ENCODE results near the gene NEK6. TPM values are rescaled to one million over a fixed set of nuclear protein-coding genes. Genes with fewer than 3 reads are reported as not detected.

Gene NEK6
- total and polyA plus RNA-seq, 7 experiments from 2014 or later: 0.43 to 32.8 (median 2.3) TPM

GRCh38 chr9:124325816-124326215 is 68.1 kb downstream of the NEK6 start:
- no peak overlapping the region for H3K4me3 Mint-ChIP-seq
- CTCF ChIA-PET: no interaction called here
- POLR2A ChIA-PET: no interaction called here
- intact Hi-C loops (cut with micrococcal nuclease): no loop called here
- no peaks in the 10 kb centered on the region for H3K9me3 ChIP-seq (ENCODE audit: control insufficient read depth in 2 of 3, low read length in 3 of 3)
- no peak for DNase-seq
- no peaks in the 10 kb centered on the region for H3K9me3 Mint-ChIP-seq
- peaks cover 0 to 3% (median 0%) of the 10 kb centered on the region in 7 donors for H3K4me1 Mint-ChIP-seq
- no peaks in the 10 kb centered on the region for H3K36me3 Mint-ChIP-seq
- no peaks in the 10 kb centered on the region for H3K36me3 ChIP-seq (ENCODE audit: control insufficient read depth in 2 of 3, insufficient read depth in 3 of 3, low read length in 3 of 3)
- no peaks in the 10 kb centered on the region for H3K27me3 ChIP-seq (ENCODE audit: control insufficient read depth in 2 of 2, insufficient read depth in 2 of 2, low read length in 2 of 2)
- no peak overlapping the region for H3K27ac Mint-ChIP-seq
- H3K27me3 Mint-ChIP-seq: no peaks in the 10 kb centered on the region
- no peak overlapping the region for H3K4me3 ChIP-seq (ENCODE audit: low read length)
- no peak for ATAC-seq
- no peaks in the 10 kb centered on the region for H3K4me1 ChIP-seq (ENCODE audit: control insufficient read depth in 2 of 2, insufficient read depth in 2 of 2, low read length in 2 of 2)
- H3K27ac ChIP-seq (ENCODE audit: low read depth, low read length): no peak overlapping the region

- Mint-ChIP-seq H3K4me1 (peaks cover 0 to under 1% (median 0%) of the 10 kb centered on the region in 7 donors), H3K4me3 (no peak overlapping the region), H3K36me3 (no peaks in the 10 kb centered on the region), H3K27me3 (no peaks in the 10 kb centered on the region), H3K27ac (no peak overlapping the region), H3K9me3 (no peaks in the 10 kb centered on the region)
- ATAC-seq (no peak), DNase-seq (no peak)
- Histone ChIP-seq H3K27me3 (ENCODE audit: control insufficient read depth in 2 of 2, insufficient read depth in 2 of 2, low read length in 2 of 2) (no peaks in the 10 kb centered on the region), H3K4me1 (ENCODE audit: control insufficient read depth in 2 of 2, insufficient read depth in 2 of 2, low read length in 2 of 2) (no peaks in the 10 kb centered on the region), H3K4me3 (ENCODE audit: low read length) (no peak overlapping the region), H3K36me3 (ENCODE audit: control insufficient read depth in 2 of 3, insufficient read depth in 3 of 3, low read length in 3 of 3) (no peaks in the 10 kb centered on the region), H3K27ac (ENCODE audit: low read depth, low read length) (no peak overlapping the region), H3K9me3 (ENCODE audit: control insufficient read depth in 2 of 3, low read length in 3 of 3) (no peaks in the 10 kb centered on the region)
- intact Hi-C loops (cut with micrococcal nuclease): no loop called here
- ChIA-PET CTCF (no interaction called here), POLR2A (no interaction called here)
These were observed 68.6 kb downstream of the NEK6 start for GRCh38 chr9:124326378-124326777.

- H3K4me3 ChIP-seq (ENCODE audit: low read length): no peak overlapping the region
- Mint-ChIP-seq H3K36me3 (no peaks in the 10 kb centered on the region), H3K27me3 (no peaks in the 10 kb centered on the region), H3K4me3 (no peak overlapping the region), H3K4me1 (no peaks in the 10 kb centered on the region), H3K9me3 (no peaks in the 10 kb centered on the region), H3K27ac (no peak overlapping the region)
- DNase-seq (no peak), ATAC-seq (no peak)
- no peaks in the 10 kb centered on the region for H3K9me3 ChIP-seq (ENCODE audit: control insufficient read depth in 2 of 3, low read length in 3 of 3)
- H3K36me3 ChIP-seq (ENCODE audit: control insufficient read depth in 2 of 3, insufficient read depth in 3 of 3, low read length in 3 of 3): no peaks in the 10 kb centered on the region
- no peaks in the 10 kb centered on the region for H3K4me1 ChIP-seq (ENCODE audit: control insufficient read depth in 2 of 2, insufficient read depth in 2 of 2, low read length in 2 of 2)
- intact Hi-C loops (cut with micrococcal nuclease): no loop called here
- ChIA-PET CTCF (no interaction called here), POLR2A (no interaction called here)
- no peak overlapping the region for H3K27ac ChIP-seq (ENCODE audit: low read depth, low read length)
- no peaks in the 10 kb centered on the region for H3K27me3 ChIP-seq (ENCODE audit: control insufficient read depth in 2 of 2, insufficient read depth in 2 of 2, low read length in 2 of 2)
These were observed 69.7 kb downstream of the NEK6 start for GRCh38 chr9:124327491-124327890.

- Mint-ChIP-seq H3K36me3 (no peaks in the 10 kb centered on the region), H3K27ac (no peak overlapping the region), H3K27me3 (no peaks in the 10 kb centered on the region), H3K4me1 (no peaks in the 10 kb centered on the region), H3K4me3 (no peak overlapping the region), H3K9me3 (no peaks in the 10 kb centered on the region)
- ChIA-PET CTCF (interaction anchor here (0.6 kb wide), 1 partner anchor 192 kb away, joined by 3 read pairs; no protein-coding TSS in a partner anchor), POLR2A (no interaction called here)
- H3K9me3 ChIP-seq (ENCODE audit: control insufficient read depth in 2 of 3, low read length in 3 of 3): no peaks in the 10 kb centered on the region
- H3K27me3 ChIP-seq (ENCODE audit: control insufficient read depth in 2 of 2, insufficient read depth in 2 of 2, low read length in 2 of 2): no peaks in the 10 kb centered on the region
- no peaks in the 10 kb centered on the region for H3K4me1 ChIP-seq (ENCODE audit: control insufficient read depth in 2 of 2, insufficient read depth in 2 of 2, low read length in 2 of 2)
- H3K4me3 ChIP-seq (ENCODE audit: low read length): no peak overlapping the region
- ATAC-seq (no peak), DNase-seq (no peak)
- H3K27ac ChIP-seq (ENCODE audit: low read depth, low read length): no peak overlapping the region
- intact Hi-C loops (cut with micrococcal nuclease): no loop called here
- no peaks in the 10 kb centered on the region for H3K36me3 ChIP-seq (ENCODE audit: control insufficient read depth in 2 of 3, insufficient read depth in 3 of 3, low read length in 3 of 3)
These were observed 70.5 kb downstream of the NEK6 start for GRCh38 chr9:124328285-124328684.

- Mint-ChIP-seq H3K4me1 (peaks cover 0 to 2% (median 0%) of the 10 kb centered on the region in 7 donors), H3K4me3 (no peak overlapping the region), H3K9me3 (no peaks in the 10 kb centered on the region), H3K36me3 (no peaks in the 10 kb centered on the region), H3K27ac (no peak overlapping the region), H3K27me3 (no peaks in the 10 kb centered on the region)
- no peaks in the 10 kb centered on the region for H3K36me3 ChIP-seq (ENCODE audit: control insufficient read depth in 2 of 3, insufficient read depth in 3 of 3, low read length in 3 of 3)
- no peak for ATAC-seq
- no peak for DNase-seq
- H3K27ac ChIP-seq (ENCODE audit: low read depth, low read length): no peak overlapping the region
- H3K4me3 ChIP-seq (ENCODE audit: low read length): no peak overlapping the region
- H3K9me3 ChIP-seq (ENCODE audit: control insufficient read depth in 2 of 3, low read length in 3 of 3): no peaks in the 10 kb centered on the region
- no peaks in the 10 kb centered on the region for H3K27me3 ChIP-seq (ENCODE audit: control insufficient read depth in 2 of 2, insufficient read depth in 2 of 2, low read length in 2 of 2)
- CTCF ChIA-PET: no interaction called here
- intact Hi-C loops (cut with micrococcal nuclease): no loop called here
- POLR2A ChIA-PET: no interaction called here
- H3K4me1 ChIP-seq (ENCODE audit: control insufficient read depth in 2 of 2, insufficient read depth in 2 of 2, low read length in 2 of 2): no peaks in the 10 kb centered on the region
These were observed 71.5 kb downstream of the NEK6 start for GRCh38 chr9:124329206-124329792.

DNA sequence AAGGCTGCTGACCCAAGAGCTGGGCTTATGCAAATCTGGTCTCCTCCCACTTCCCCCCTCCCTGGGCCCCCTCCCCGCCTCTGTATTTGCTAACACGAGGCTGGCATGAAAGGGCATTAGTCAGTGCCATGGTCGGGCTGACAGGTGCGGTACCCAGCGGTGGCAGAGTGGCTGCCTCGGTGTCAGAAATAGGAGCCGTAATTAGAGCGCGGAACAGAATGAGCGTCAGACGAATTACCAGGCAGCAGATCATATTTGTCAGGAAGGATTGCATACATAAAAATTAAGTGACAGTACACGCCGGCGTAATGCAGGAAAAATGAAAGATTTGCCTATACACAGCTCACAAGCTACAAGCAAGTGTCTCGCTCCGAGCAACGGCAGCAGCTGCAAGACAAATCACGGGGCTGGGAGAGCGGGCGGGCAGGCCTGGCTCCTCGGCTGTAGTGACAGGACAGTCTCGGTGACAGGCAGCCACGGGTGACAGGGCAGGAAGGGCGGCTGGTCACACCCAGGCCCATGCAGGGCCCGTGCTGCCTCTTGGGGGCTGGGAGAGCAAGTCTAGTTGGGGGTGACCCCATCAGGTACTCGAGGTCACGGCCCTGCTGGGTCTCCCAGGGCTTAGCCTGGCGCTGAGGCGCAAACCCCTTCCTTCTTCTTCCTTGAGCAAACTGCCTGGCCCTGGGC is 72.4 kb downstream of the NEK6 start:
- H3K27ac ChIP-seq (ENCODE audit: low read depth, low read length): no peak overlapping the region
- no peak for ATAC-seq
- peaks cover 0 to 2% (median 0%) of the 10 kb centered on the region in 7 donors for H3K4me1 Mint-ChIP-seq
- H3K9me3 ChIP-seq (ENCODE audit: control insufficient read depth in 2 of 3, low read length in 3 of 3): no peaks in the 10 kb centered on the region
- ChIA-PET POLR2A (no interaction called here), CTCF (no interaction called here)
- H3K27me3 Mint-ChIP-seq: no peaks in the 10 kb centered on the region
- H3K27me3 ChIP-seq (ENCODE audit: control insufficient read depth in 2 of 2, insufficient read depth in 2 of 2, low read length in 2 of 2): no peaks in the 10 kb centered on the region
- no peak overlapping the region for H3K4me3 ChIP-seq (ENCODE audit: low read length)
- no peak for DNase-seq
- no peaks in the 10 kb centered on the region for H3K36me3 ChIP-seq (ENCODE audit: control insufficient read depth in 2 of 3, insufficient read depth in 3 of 3, low read length in 3 of 3)
- H3K4me3 Mint-ChIP-seq: no peak overlapping the region
- H3K4me1 ChIP-seq (ENCODE audit: control insufficient read depth in 2 of 2, insufficient read depth in 2 of 2, low read length in 2 of 2): no peaks in the 10 kb centered on the region
- no peaks in the 10 kb centered on the region for H3K36me3 Mint-ChIP-seq
- no peak overlapping the region for H3K27ac Mint-ChIP-seq
- H3K9me3 Mint-ChIP-seq: no peaks in the 10 kb centered on the region
- intact Hi-C loops (cut with micrococcal nuclease): no loop called here

GRCh38 chr9:124331580-124331979 is 73.8 kb downstream of the NEK6 start:
- ChIA-PET CTCF (no interaction called here), POLR2A (no interaction called here)
- H3K27me3 ChIP-seq (ENCODE audit: control insufficient read depth in 2 of 2, insufficient read depth in 2 of 2, low read length in 2 of 2): no peaks in the 10 kb centered on the region

More at GRCh38 chr9:124331580-124331979, 73.8 kb downstream of the NEK6 start:
- intact Hi-C loops (cut with micrococcal nuclease): no loop called here
- H3K9me3 Mint-ChIP-seq: no peaks in the 10 kb centered on the region
- Histone ChIP-seq H3K4me3 (ENCODE audit: low read length) (no peak overlapping the region), H3K9me3 (ENCODE audit: control insufficient read depth in 2 of 3, low read length in 3 of 3) (no peaks in the 10 kb centered on the region), H3K4me1 (ENCODE audit: control insufficient read depth in 2 of 2, insufficient read depth in 2 of 2, low read length in 2 of 2) (no peaks in the 10 kb centered on the region), H3K36me3 (ENCODE audit: control insufficient read depth in 2 of 3, insufficient read depth in 3 of 3, low read length in 3 of 3) (no peaks in the 10 kb centered on the region), H3K27ac (ENCODE audit: low read depth, low read length) (no peak overlapping the region)
- H3K4me3 Mint-ChIP-seq: no peak overlapping the region
- H3K27me3 Mint-ChIP-seq: no peaks in the 10 kb centered on the region
- ATAC-seq (no peak), DNase-seq (no peak)
- H3K36me3 Mint-ChIP-seq: no peaks in the 10 kb centered on the region
- no peak overlapping the region for H3K27ac Mint-ChIP-seq
- H3K4me1 Mint-ChIP-seq: peaks cover 0 to 2% (median 0%) of the 10 kb centered on the region in 7 donors
